ENCODE measurements around the gene SLC1A2. TPM values are rescaled to one million over a fixed set of nuclear protein-coding genes. Genes with fewer than 3 reads are reported as not detected.

Gene SLC1A2
- total RNA-seq, 1 donor from 2014 or later = not detected

DNA sequence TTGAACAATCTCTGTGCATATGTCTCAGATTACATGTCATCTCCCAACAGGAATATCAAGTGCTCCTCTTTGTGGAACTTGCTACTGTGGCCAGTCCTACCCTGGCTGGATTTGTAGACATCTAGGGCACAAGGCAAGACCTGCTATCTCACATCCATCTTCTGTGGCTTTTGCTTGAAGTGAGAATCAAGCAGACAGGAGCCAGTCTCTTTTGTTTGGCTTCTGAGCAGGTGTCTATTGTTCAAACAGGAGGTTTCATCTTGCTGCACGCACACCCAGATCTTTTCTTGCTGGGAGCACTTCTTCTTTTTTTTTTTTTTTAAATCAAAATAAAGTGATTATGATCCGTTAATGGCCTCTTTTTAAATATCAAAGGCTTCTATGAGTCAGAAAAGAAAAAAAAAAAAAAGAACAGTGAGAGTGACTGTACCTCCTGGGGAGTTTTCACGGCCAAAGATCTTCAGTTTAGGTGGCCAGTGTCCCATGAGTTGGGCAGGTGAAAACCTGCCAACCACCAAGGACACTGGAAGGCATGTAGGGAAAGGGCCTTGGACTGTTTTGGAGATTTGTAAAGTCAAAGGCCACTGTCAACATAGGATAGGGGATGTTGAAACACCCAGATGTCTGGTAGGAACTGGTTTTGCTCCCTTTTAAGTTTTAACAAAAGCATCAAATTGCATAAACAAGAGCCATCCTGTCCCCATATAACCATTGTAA lies 202.2 kb downstream of the SLC1A2 start:
- peak; percentile 65 for ATAC-seq

DNA sequence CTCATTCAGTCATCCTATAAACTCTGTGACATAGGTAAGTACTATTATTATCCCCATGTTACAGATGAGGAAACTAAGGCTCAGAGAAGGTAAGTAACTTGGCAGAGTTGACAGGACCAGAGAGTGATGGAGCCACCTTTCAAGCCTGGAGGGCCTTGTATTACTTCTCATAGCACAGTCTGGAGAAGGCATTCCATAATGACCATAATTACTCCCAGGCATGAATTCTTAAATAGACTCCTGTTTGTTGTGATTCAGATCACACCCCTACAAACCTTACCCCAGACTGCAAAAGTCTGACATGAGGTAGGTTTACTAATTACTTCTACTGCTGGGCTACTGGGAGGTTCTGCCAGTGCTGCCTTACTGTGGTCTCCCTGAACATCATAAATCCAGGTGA lies 203.4 kb downstream of the SLC1A2 start:
- no peak for ATAC-seq

- peak; percentile 88 for ATAC-seq
Observed at GRCh38 chr11:35214792-35215193, 204.6 kb downstream of the SLC1A2 start.

DNA sequence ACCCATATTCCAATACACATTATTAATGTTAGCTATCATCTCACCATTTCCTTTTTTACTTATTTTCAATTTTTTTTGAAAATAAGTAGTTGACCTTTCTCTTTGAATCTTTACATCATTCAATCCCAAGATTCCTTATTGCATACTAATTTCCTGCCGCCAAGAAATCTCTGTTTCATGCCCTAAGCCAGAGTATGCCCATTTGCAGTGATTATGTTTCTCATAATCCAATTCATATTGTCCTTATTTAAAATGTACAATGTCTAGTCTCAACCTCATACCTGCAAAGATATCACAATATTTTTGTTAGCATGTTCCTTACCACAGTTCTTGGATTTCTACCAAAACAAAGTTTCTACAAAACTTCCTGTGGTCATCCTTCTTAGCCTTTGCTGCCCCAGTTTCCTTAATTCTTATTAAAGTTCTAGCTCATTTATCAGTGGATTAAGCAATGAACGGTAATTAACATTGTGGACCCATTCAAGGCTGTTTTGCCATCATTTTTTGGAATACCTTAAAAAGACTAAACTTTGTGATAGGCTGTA lies 205.1 kb downstream of the SLC1A2 start:
- no peak for ATAC-seq

- ATAC-seq = no peak
Observed at GRCh38 chr11:35211952-35212351, 207.4 kb downstream of the SLC1A2 start.

- no peak for ATAC-seq
Observed at GRCh38 chr11:35210876-35211546, 208.3 kb downstream of the SLC1A2 start.

GRCh38 chr11:35208795-35209194 lies 210.6 kb downstream of the SLC1A2 start:
- no peak for ATAC-seq

GRCh38 chr11:35207471-35208403 lies 211.6 kb downstream of the SLC1A2 start:
- no peak for ATAC-seq

DNA sequence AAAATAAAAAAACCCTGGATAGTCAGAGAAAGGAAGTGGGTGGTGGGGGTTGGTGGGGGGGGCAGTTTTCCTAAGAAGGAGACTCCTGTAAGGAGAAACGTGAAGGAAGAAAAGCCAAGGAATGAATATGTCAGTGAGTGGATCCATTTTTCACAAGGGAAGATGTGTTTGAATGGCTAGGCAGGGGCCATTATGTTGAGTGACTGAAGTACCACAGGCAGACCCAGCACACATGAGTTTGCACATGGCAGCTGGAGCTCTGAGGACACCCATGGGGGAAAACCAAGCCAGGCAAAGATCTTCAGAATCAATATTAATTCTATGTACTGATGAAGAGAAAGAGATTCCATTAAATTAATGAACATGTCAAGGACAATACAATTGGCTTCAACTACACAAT lies 212.7 kb downstream of the SLC1A2 start:
- ATAC-seq = no peak

DNA sequence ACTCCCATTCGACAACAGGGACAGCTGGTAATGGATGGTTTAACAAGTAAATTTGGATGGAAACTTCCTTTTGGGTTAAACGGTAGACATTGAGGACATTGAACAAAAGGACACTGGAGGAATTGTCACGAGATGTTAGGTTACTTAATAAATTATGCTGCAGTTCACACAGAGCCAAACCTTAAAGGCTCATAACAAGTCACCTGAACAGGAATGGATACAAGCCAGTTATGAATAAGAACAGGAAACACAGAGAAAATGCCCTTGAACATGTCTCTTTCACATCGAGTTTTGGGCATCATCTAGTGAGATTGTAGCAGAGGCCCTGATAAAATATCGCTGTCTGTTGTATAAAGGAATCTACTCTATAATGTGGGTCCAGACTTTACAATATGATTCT lies 214.7 kb downstream of the SLC1A2 start:
- ATAC-seq = no peak

Other genes starting within 250 kb of the SLC1A2 start
- 0.36 TPM for gene PAMR1, start 106.1 kb upstream of the SLC1A2 start, total RNA-seq
- gene FJX1, start 198.9 kb upstream of the SLC1A2 start, total RNA-seq = 5.6 TPM
- 22.7 TPM for gene TRIM44, start 243.2 kb upstream of the SLC1A2 start, total RNA-seq